IPS-11a (cell line): ENCODE measurements around the gene APOF.
"Not testable (repeated sequence)": the region's sequence is repeated elsewhere in the genome, so short reads cannot be mapped to it uniquely, and the experiment has no call there.

Experiments used
- H3K4me3 ChIP-seq: one replicate; pipeline ENCODE4 v1.5.1; 2013; ENCODE audit warnings: low read depth, low read length, control low read depth

Gene APOF, protein sequence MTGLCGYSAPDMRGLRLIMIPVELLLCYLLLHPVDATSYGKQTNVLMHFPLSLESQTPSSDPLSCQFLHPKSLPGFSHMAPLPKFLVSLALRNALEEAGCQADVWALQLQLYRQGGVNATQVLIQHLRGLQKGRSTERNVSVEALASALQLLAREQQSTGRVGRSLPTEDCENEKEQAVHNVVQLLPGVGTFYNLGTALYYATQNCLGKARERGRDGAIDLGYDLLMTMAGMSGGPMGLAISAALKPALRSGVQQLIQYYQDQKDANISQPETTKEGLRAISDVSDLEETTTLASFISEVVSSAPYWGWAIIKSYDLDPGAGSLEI

DNA sequence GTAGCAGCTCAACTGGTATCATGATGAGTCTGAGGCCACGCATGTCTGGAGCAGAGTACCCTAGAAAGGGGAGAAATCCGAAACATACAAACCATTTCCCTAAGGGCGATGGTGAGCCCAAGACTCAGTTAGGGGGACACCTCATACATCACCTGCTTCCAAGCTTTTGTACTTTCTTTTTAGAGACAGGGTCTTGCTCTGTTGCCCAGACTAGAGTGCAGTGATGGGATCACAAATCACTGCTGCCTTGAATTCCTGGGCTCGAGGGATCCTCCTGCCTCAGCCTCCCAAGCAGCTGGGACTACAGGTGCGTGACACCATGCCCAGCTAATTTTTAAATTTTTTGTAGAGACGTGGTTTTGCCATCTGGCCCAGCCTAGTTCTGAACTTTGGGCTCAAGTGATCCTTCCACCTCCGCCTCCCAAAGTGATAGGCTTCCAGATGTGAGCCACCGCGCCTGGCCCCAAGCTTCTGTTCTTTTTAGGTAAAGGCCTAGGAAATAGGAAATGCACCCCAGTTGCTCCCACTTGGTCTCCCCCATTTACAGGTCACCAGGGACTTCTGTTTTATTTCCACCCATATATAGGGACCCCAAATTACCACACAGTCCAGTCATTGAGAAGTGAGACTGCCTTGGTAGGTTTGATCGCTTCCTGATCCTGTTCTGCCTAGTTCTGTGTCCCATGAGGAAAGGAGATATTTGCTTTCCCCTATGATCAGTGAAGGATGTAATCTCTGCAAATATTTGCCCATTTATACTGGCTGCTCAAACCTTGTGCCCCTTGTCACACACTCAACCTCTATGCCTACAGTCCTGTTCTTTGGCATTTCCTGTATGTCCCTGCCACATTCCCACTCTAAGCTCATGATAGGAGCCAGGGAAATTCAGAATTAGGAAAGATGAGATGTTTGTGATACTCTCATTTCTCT is at the start of gene APOF:
TSS of gene APOF (minus strand) at position 728 of the 930 bp plus-strand sequence. CDS start at position 616, 112 bp downstream.
- H3K4me3 ChIP-seq, result no peak within 1 kb of the TSS

DNA sequence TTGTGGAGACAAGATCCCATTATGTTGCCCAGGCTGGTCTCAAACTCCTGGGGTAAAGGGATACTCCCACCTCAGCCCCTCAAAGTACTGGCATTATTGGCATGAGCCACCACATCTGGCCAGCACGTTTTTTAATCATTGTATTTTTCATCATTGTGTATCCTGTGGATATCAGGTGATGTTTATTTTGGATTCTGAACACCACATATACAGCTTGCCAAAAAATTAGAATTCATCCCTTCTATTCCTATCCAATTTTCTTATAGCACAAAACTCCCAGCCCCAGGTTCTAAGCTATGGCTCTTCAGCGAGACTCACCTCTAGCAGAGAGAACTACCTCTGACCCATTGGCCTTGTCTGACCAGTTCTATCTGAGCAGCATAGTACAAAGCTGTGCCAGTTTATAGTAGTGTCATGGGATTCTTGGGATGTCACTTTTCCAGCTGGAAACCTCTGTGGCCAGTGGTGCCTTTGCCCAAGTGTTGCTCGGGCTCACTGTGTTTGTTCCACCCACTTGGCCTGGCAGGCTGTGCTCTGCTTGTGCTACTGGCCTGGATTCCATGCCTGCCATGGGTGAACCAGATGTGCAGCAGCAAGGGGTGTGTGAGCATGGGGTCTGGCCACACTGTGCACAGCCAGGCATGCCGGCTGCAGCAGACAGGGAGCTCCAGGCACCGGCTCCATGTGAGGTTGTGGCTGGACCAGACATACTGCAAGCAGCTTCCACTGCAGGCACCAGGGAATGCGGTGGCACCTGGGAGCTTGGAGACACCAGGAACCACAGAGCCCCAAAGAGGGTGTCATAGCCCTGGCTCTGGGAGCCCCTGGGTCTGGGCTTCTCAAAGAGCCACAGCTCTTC is 49.4 kb upstream of the APOF start:
- no peak overlapping the region for H3K4me3 ChIP-seq

DNA sequence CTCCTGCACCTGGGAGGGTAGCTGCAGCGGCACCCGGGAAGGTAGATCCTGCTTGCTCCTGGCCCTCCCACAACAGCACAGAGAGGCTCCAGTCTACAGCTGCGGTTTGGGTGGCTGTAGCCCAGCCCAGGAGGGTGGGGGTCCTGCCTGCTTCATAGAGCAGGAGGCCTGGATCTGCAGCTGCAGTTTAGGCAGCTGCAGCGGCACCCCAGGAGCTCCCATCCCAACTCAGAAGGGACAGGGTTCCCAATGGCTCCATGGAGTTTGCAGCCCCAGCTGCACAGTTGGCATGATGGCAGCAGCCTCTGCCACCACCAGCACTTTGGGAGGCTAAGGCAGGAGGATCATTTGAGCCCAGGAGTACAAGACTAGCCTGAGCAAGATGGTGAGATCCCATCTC is 48.1 kb upstream of the APOF start:
- no peak overlapping the region for H3K4me3 ChIP-seq

DNA sequence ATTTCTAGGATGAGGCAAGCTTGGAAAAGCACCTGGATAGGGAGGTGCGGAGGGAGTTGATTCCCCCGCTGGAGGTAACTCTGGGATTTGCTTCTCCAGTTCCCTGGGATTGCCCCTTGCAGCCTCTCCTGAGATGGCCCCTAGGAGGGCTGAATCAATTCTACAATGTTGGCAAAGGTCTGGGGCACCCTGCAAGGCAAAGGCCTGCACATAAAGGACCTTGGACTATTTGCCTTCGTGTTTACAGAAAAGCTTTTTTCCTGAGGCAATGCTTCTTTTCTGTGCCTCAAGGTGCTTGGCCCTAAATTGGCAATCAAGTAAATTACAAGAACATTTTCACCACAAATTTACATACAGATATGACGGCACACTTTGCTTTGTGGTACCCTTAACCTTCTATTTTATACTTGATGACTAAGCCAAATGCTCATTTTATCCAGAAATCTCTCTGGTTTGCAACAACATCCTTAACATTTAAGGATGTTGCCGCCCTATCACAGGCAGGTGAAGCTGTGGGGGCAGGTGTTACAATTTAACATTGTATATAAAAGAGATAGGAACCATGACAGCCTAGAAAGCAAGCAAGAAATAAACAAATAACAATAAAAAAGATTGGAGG is 46.3 kb upstream of the APOF start:
- no peak overlapping the region for H3K4me3 ChIP-seq

DNA sequence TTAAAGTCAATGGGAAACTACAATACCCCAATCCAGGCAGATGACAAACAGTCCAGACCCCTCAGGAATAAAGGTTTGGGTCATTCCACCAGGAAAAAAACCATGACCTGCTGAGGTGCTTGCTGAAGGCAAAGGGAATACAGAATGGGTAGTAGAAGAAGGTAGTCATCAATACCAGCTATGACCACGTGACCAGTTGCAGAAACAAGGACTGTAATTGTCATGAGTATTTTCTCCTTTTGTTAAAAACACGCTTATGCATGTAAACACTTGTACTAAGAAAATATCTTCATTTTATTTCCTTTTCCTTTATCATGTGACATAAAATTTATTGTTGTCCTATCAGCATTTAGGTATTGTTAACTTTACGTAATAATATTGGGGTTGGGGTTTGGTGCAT is 41.6 kb upstream of the APOF start:
- not testable (repeated sequence) for H3K4me3 ChIP-seq

DNA sequence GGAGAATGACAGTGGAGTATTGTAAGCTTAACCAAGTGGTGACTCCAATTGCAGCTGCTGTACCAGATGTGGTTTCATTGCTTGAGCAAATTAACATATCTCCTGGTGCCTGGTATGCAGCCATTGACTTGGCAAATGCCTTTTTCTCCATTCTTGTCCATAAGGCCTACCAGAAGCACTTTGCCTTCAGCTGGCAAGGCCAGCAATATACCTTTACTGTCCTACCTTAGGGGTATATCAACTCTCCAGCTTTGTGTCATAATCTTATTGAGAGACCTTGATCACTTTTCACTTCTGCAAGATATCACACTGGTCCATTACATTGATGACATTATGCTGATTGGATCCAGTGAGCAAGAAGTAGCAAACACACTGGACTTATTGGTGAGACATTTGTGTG is 39.0 kb upstream of the APOF start:
- H3K4me3 ChIP-seq, result not testable (repeated sequence)

GRCh38 chr12:56401125-56401524 is 38.5 kb upstream of the APOF start:
- H3K4me3 ChIP-seq, result not testable (repeated sequence)

- H3K4me3 ChIP-seq, result not testable (repeated sequence)
Observed at GRCh38 chr12:56399466-56399865, 36.8 kb upstream of the APOF start.

GRCh38 chr12:56398324-56398723 is 35.7 kb upstream of the APOF start:
- no peak overlapping the region for H3K4me3 ChIP-seq

DNA sequence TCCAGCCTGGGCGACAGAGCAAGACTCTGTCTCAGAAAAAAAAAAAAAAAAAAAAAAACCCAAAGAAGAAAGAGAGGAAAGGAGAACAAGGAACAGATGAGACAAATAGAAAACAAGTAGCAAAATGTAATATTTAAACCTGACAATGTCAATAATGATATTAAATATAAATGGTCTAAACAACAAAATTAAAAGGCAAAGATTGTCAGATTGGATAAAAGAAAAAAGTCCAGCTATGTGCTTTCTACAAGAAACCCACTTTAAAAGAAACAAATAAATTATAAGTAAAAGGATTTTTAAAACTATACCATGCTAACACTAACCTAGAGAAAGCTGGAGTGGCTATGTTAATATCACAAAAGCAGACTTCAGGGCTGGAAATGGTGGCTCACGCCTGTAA is 29.7 kb upstream of the APOF start:
- H3K4me3 ChIP-seq, result no peak overlapping the region

DNA sequence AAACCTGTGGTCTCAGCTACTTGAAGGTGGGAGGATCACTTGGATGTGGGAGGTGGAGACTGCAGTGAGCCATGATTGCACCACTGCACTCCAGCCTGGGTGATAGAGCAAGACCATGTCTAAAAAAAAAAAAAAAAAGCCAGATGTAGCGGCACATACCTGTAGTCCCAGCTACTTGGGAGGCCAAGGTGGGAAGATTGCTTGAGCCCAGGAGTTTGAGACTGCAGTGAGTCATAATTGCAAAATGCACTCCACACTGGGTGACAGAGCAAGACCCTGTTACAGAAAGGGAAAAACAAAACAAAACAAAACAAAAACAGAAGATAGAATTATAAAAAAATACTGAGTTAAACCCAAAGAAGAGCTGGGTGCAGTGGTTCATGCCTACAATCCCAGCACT is 29.1 kb upstream of the APOF start:
- H3K4me3 ChIP-seq, result no peak overlapping the region

- H3K4me3 ChIP-seq, result no peak overlapping the region
Observed at GRCh38 chr12:56389412-56389811, 26.8 kb upstream of the APOF start.

- no peak overlapping the region for H3K4me3 ChIP-seq
Observed at GRCh38 chr12:56387152-56387736, 24.6 kb upstream of the APOF start.

GRCh38 chr12:56385873-56386272 is 23.2 kb upstream of the APOF start:
- no peak overlapping the region for H3K4me3 ChIP-seq

GRCh38 chr12:56382611-56383010 is 20.0 kb upstream of the APOF start:
- H3K4me3 ChIP-seq, result no peak overlapping the region

DNA sequence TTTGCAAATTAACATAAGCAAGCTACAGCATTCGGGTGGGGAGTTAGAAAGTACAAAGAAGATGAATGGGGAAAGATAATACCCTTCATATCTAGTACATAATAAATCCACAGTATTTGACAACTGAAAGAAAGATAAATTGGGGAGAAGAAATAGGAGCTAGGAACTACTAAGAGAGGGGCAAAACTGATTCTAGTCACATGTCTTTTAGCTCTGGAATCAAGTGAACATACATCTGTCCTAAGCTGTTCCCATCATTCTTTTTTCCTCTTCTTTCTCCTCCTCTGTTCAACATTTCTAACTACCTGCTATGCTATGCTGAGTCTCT is 15.3 kb upstream of the APOF start:
- H3K4me3 ChIP-seq, result no peak overlapping the region

DNA sequence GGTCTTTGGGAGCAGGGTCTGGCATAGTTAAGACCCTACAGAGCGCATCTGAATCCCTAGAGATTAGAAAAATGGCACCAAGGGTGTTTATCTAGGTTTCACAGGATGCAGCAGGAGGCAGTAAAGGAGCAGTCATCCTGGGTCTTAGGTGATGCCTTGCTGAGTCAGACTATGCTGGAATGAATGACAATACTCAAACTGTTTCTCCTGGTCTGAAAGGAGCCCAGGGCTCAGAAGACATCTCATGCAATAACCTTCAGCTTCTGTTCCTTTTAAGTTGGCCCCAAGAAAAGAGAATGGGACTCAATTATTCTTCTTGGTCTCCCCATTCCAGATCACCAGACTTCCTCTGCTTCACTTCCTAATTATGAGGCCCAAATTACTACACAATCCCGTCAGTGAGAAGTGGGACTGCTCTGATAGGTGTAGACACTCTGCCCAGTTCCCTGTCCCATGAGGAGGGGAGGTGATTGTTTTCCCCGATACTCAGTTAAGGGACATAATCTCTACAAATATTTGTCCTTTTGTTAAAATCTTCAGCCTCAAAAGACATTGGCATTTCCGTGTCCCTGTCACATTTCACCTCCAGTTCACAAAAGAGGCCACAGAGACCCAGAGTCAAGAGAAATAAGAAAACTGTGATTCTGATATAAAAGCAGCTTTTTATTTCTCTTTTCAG is 14.8 kb upstream of the APOF start:
- H3K4me3 ChIP-seq, result no peak overlapping the region

- no peak overlapping the region for H3K4me3 ChIP-seq
Observed at GRCh38 chr12:56375598-56376434, 13.2 kb upstream of the APOF start.
